ENCODE measurements around the gene ATAD3C. TPM values are rescaled to one million over a fixed set of nuclear protein-coding genes. Genes with fewer than 3 reads are reported as not detected.

ATAD3C gene
- polyA plus RNA-seq, 1 donor = 1.0 TPM

DNA sequence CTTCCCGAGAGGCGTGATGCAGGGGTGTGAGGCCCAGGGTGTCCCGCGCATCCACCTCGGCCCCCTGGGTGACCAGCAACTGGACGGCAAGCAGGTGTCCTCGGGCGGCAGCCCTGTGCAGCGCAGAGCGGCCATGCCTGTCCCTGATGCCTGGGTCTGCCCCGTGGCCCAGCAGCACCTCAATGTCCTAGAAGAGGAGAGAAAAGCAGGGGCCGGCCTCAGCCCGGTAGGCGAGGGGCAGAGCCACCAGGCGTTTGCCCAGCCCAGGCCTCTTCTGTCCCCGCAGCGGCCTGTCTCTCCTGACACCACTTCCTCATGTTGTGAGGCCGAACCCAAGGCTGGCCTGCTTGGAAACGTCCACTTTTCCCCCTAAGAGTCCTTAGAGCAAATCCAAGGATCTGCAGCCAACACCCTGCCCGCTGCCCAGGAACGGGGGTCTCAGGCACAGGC lies 30.1 kb upstream of the ATAD3C start:
- H3K27me3 ChIP-seq (ENCODE audit: control insufficient read depth, insufficient read depth, low read length) = peaks cover 15% of the 10 kb centered on the region
- no peak for DNase-seq
- WGBS (ENCODE audit: insufficient coverage, low lambda C conversion rate) = no CpG with 5 or more reads among the region's 21 CpGs
- H3K27ac ChIP-seq (ENCODE audit: low read length) = no peak overlapping the region
- no peaks in the 10 kb centered on the region for H3K4me1 ChIP-seq (ENCODE audit: control insufficient read depth, insufficient read depth, low read length)
- no peak overlapping the region for H3K4me3 ChIP-seq (ENCODE audit: low read length)
- H3K36me3 ChIP-seq (ENCODE audit: control insufficient read depth, insufficient read depth, low read length) = no peaks in the 10 kb centered on the region
- peaks cover 3% of the 10 kb centered on the region for H3K9me3 ChIP-seq (ENCODE audit: control insufficient read depth, low read depth, low read length)

GRCh38 chr1:1419813-1420653 lies 29.5 kb upstream of the ATAD3C start:
- Histone ChIP-seq H3K9me3 (ENCODE audit: control insufficient read depth, low read depth, low read length) (peaks cover 3% of the 10 kb centered on the region), H3K4me1 (ENCODE audit: control insufficient read depth, insufficient read depth, low read length) (no peaks in the 10 kb centered on the region), H3K27me3 (ENCODE audit: control insufficient read depth, insufficient read depth, low read length) (peaks cover 15% of the 10 kb centered on the region), H3K4me3 (ENCODE audit: low read length) (no peak overlapping the region), H3K27ac (ENCODE audit: low read length) (no peak overlapping the region), H3K36me3 (ENCODE audit: control insufficient read depth, insufficient read depth, low read length) (no peaks in the 10 kb centered on the region)
- WGBS (ENCODE audit: insufficient coverage, low lambda C conversion rate) = no CpG with 5 or more reads among the region's 112 CpGs
- DNase-seq = peak in 1 of 2 donors; percentile 42

DNA sequence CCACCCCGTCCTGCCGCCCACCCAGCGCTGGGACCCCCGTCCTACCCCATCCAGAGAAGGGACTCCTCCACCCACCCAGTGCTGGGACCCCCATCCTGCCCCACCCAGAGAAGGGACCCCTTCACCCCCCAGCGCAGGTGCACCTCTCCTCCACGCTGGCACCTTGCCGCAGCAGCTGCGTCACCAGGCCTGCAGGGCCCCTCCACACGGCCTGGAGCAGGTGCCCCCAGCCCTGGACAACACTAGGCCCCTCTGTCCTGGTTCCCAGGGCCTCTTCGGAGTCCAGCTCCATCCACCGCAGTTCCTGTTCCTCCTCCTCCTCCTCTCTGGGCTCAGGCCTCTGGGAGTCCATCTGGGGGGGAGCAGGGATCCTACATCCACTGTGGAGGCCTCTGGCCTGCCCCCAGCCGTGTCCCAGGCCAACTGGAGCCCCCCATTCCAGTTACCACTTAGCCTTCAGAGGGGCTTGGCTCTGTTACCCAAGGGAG lies 28.8 kb upstream of the ATAD3C start:
- H3K4me3 ChIP-seq (ENCODE audit: low read length) = no peak overlapping the region
- H3K9me3 ChIP-seq (ENCODE audit: control insufficient read depth, low read depth, low read length) = peaks cover 3% of the 10 kb centered on the region
- H3K36me3 ChIP-seq (ENCODE audit: control insufficient read depth, insufficient read depth, low read length) = no peaks in the 10 kb centered on the region
- WGBS (ENCODE audit: insufficient coverage, low lambda C conversion rate) = no CpG with 5 or more reads among the region's 12 CpGs
- H3K4me1 ChIP-seq (ENCODE audit: control insufficient read depth, insufficient read depth, low read length) = no peaks in the 10 kb centered on the region
- DNase-seq = no peak
- H3K27me3 ChIP-seq (ENCODE audit: control insufficient read depth, insufficient read depth, low read length) = peaks cover 15% of the 10 kb centered on the region
- H3K27ac ChIP-seq (ENCODE audit: low read length) = no peak overlapping the region

- Histone ChIP-seq H3K4me3 (ENCODE audit: low read length) (no peak within 1 kb of the TSS), H3K36me3 (ENCODE audit: control insufficient read depth, insufficient read depth, low read length) (no peaks in the 10 kb centered on the region), H3K4me1 (ENCODE audit: control insufficient read depth, insufficient read depth, low read length) (peaks cover 1% of the 10 kb centered on the region), H3K27ac (ENCODE audit: low read length) (no peak within 1 kb of the TSS), H3K27me3 (ENCODE audit: control insufficient read depth, insufficient read depth, low read length) (peaks cover 15% of the 10 kb centered on the region), H3K9me3 (ENCODE audit: control insufficient read depth, low read depth, low read length) (peaks cover 3% of the 10 kb centered on the region)
- no CpG with 5 or more reads among the region's 18 CpGs for WGBS (ENCODE audit: insufficient coverage, low lambda C conversion rate)
- no peak for DNase-seq
Measured at GRCh38 chr1:1421147-1421906, 28.2 kb upstream of the ATAD3C start, which contains the start of gene ANKRD65. Gene ANKRD65, minus strand, starts transcription at chr1:1421276. Its CDS starts 271 bp downstream, at chr1:1421005.

GRCh38 chr1:1421907-1422464 lies 27.5 kb upstream of the ATAD3C start:
- Histone ChIP-seq H3K36me3 (ENCODE audit: control insufficient read depth, insufficient read depth, low read length) (no peaks in the 10 kb centered on the region), H3K4me1 (ENCODE audit: control insufficient read depth, insufficient read depth, low read length) (peaks cover 5% of the 10 kb centered on the region), H3K4me3 (ENCODE audit: low read length) (no peak overlapping the region), H3K27ac (ENCODE audit: low read length) (no peak overlapping the region), H3K9me3 (ENCODE audit: control insufficient read depth, low read depth, low read length) (peaks cover 3% of the 10 kb centered on the region), H3K27me3 (ENCODE audit: control insufficient read depth, insufficient read depth, low read length) (peaks cover 15% of the 10 kb centered on the region)
- WGBS (ENCODE audit: insufficient coverage, low lambda C conversion rate) = no CpG with 5 or more reads among the region's 7 CpGs
- DNase-seq = no peak

- Histone ChIP-seq H3K27ac (ENCODE audit: low read length) (no peak overlapping the region), H3K4me3 (ENCODE audit: low read length) (no peak overlapping the region), H3K4me1 (ENCODE audit: control insufficient read depth, insufficient read depth, low read length) (peaks cover 5% of the 10 kb centered on the region), H3K27me3 (ENCODE audit: control insufficient read depth, insufficient read depth, low read length) (peaks cover 15% of the 10 kb centered on the region), H3K9me3 (ENCODE audit: control insufficient read depth, low read depth, low read length) (peaks cover 3% of the 10 kb centered on the region), H3K36me3 (ENCODE audit: control insufficient read depth, insufficient read depth, low read length) (no peaks in the 10 kb centered on the region)
- DNase-seq = no peak
- WGBS (ENCODE audit: insufficient coverage, low lambda C conversion rate) = 55% methylated on average over 2 of the region's 29 CpGs
Measured at GRCh38 chr1:1422465-1423244, 26.8 kb upstream of the ATAD3C start.

- DNase-seq = no peak
- H3K4me1 ChIP-seq (ENCODE audit: control insufficient read depth, insufficient read depth, low read length) = peaks cover 7% of the 10 kb centered on the region
- peaks cover 5% of the 10 kb centered on the region for H3K9me3 ChIP-seq (ENCODE audit: control insufficient read depth, low read depth, low read length)
- WGBS (ENCODE audit: insufficient coverage, low lambda C conversion rate) = no CpG with 5 or more reads among the region's 7 CpGs
- no peak overlapping the region for H3K4me3 ChIP-seq (ENCODE audit: low read length)
- H3K27ac ChIP-seq (ENCODE audit: low read length) = no peak overlapping the region
- H3K27me3 ChIP-seq (ENCODE audit: control insufficient read depth, insufficient read depth, low read length) = peaks cover 15% of the 10 kb centered on the region
- H3K36me3 ChIP-seq (ENCODE audit: control insufficient read depth, insufficient read depth, low read length) = no peaks in the 10 kb centered on the region
Measured at GRCh38 chr1:1423245-1423597, 26.3 kb upstream of the ATAD3C start.

DNA sequence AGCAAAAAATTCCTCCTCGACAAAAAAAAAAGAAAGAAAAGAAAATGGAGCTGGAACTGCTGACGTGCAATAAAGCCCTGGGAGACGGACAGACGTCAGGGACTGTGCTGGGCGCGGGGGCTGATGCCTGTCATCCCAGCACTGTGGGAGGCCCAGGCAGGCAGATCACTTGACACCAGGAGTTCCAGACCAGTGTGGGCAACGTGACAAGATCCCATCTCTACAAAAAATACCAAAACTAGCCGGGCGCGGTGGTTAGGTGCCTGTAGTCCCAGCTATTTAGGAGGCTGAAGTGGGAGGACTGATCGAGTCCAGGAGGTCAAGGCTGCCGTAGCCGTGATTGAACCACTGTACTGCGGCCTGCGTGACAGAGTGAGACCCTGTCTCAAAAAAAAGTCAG lies 24.8 kb upstream of the ATAD3C start:
- Histone ChIP-seq H3K27ac (ENCODE audit: low read length) (no peak overlapping the region), H3K27me3 (ENCODE audit: control insufficient read depth, insufficient read depth, low read length) (peaks cover 12% of the 10 kb centered on the region)
- DNase-seq = no peak

GRCh38 chr1:1425426-1425752 lies 24.1 kb upstream of the ATAD3C start:
- Histone ChIP-seq H3K27ac (ENCODE audit: low read length) (no peak overlapping the region), H3K27me3 (ENCODE audit: control insufficient read depth, insufficient read depth, low read length) (peaks cover 10% of the 10 kb centered on the region), H3K9me3 (ENCODE audit: control insufficient read depth, low read depth, low read length) (peaks cover 4% of the 10 kb centered on the region), H3K4me1 (ENCODE audit: control insufficient read depth, insufficient read depth, low read length) (peaks cover 20% of the 10 kb centered on the region), H3K36me3 (ENCODE audit: control insufficient read depth, insufficient read depth, low read length) (no peaks in the 10 kb centered on the region), H3K4me3 (ENCODE audit: low read length) (no peak overlapping the region)
- DNase-seq = no peak
- no CpG with 5 or more reads among the region's 12 CpGs for WGBS (ENCODE audit: insufficient coverage, low lambda C conversion rate)

More for the DNA sequence above, 24.8 kb upstream of the ATAD3C start:
- Histone ChIP-seq H3K4me1 (ENCODE audit: control insufficient read depth, insufficient read depth, low read length) (peaks cover 13% of the 10 kb centered on the region), H3K4me3 (ENCODE audit: low read length) (no peak overlapping the region), H3K36me3 (ENCODE audit: control insufficient read depth, insufficient read depth, low read length) (no peaks in the 10 kb centered on the region), H3K9me3 (ENCODE audit: control insufficient read depth, low read depth, low read length) (peaks cover 4% of the 10 kb centered on the region)
- no CpG with 5 or more reads among the region's 15 CpGs for WGBS (ENCODE audit: insufficient coverage, low lambda C conversion rate)
